ENCODE measurements around the gene AHCYL2. TPM values are rescaled to one million over a fixed set of nuclear protein-coding genes. Genes with fewer than 3 reads are reported as not detected.

Gene AHCYL2
- total and polyA plus RNA-seq, 8 donors: 5.1 to 16.8 (median 13.3) TPM

GRCh38 chr7:129465080-129465479 lies 240.2 kb downstream of the AHCYL2 start:
- H3K9me3 ChIP-seq: no peaks in the 10 kb centered on the region
- no peaks in the 10 kb centered on the region for H3K27me3 ChIP-seq
- H3K27ac ChIP-seq: no peak overlapping the region
- ATAC-seq (no peak), FAIRE-seq (no peak), DNase-seq (no peak)
- intact Hi-C loops (cut with DNase I): loop anchor here in 1 of 3 donors (10.0 kb wide), 1 partner anchor 100 kb away; no protein-coding TSS in a partner anchor
- H3K4me1 ChIP-seq: no peaks in the 10 kb centered on the region
- no peaks in the 10 kb centered on the region for H3K36me3 ChIP-seq
- no peak for TF ChIP-seq CTCF (IDR thresholded peaks at IDR 0.05)
- 74 to 79% methylated on average over 2 of the region's 2 CpGs for WGBS, 2 donors
- H3K4me3 ChIP-seq: no peak overlapping the region

- Histone ChIP-seq H3K27me3 (no peaks in the 10 kb centered on the region), H3K9me3 (no peaks in the 10 kb centered on the region), H3K4me3 (no peak overlapping the region), H3K4me1 (no peaks in the 10 kb centered on the region), H3K27ac (no peak overlapping the region), H3K36me3 (no peaks in the 10 kb centered on the region)
- intact Hi-C loops (cut with DNase I): loop anchor here in 1 of 3 donors (10.0 kb wide), 1 partner anchor 102 kb away; no protein-coding TSS in a partner anchor
- DNase-seq (no peak), ATAC-seq (no peak), FAIRE-seq (no peak)
- no peak for TF ChIP-seq CTCF (IDR thresholded peaks at IDR 0.05)
- 81 to 89% methylated on average over 3 of the region's 3 CpGs for WGBS, 2 donors
Observed at GRCh38 chr7:129466796-129467195, 242.0 kb downstream of the AHCYL2 start.

GRCh38 chr7:129468087-129468486 lies 243.3 kb downstream of the AHCYL2 start:
- intact Hi-C loops (cut with DNase I): loop anchor here in 1 of 3 donors (10.0 kb wide), 1 partner anchor 103 kb away; no protein-coding TSS in a partner anchor
- FAIRE-seq (no peak), DNase-seq (no peak), ATAC-seq (peak in 1 of 4 donors; percentile 34)
- Histone ChIP-seq H3K4me1 (no peaks in the 10 kb centered on the region), H3K27ac (no peak overlapping the region), H3K27me3 (no peaks in the 10 kb centered on the region), H3K9me3 (no peaks in the 10 kb centered on the region), H3K4me3 (no peak overlapping the region), H3K36me3 (no peaks in the 10 kb centered on the region)
- 56 to 77% methylated on average over 1 of the region's 1 CpG for WGBS, 2 donors
- TF ChIP-seq CTCF (IDR thresholded peaks at IDR 0.05): no peak

GRCh38 chr7:129468547-129468946 lies 243.7 kb downstream of the AHCYL2 start:
- ATAC-seq: peak in 2 of 4 donors; percentile 35 to 70
- no peak for DNase-seq
- no peak for FAIRE-seq
- 75 to 77% methylated on average over 4 of the region's 4 CpGs for WGBS, 2 donors
- Histone ChIP-seq H3K4me3 (no peak overlapping the region), H3K9me3 (no peaks in the 10 kb centered on the region), H3K27ac (no peak overlapping the region), H3K36me3 (no peaks in the 10 kb centered on the region), H3K4me1 (no peaks in the 10 kb centered on the region), H3K27me3 (no peaks in the 10 kb centered on the region)
- intact Hi-C loops (cut with DNase I): loop anchor here in 1 of 3 donors (10.0 kb wide), 1 partner anchor 104 kb away; no protein-coding TSS in a partner anchor
- TF ChIP-seq CTCF (IDR thresholded peaks at IDR 0.05): no peak

GRCh38 chr7:129469930-129470329 lies 245.1 kb downstream of the AHCYL2 start:
- H3K27ac ChIP-seq: no peak overlapping the region
- H3K4me1 ChIP-seq: no peaks in the 10 kb centered on the region
- H3K27me3 ChIP-seq: no peaks in the 10 kb centered on the region
- no peak overlapping the region for H3K4me3 ChIP-seq
- ATAC-seq: no peak
- intact Hi-C loops (cut with DNase I): loop anchor here in 2 of 3 donors (5.0 to 10.0 kb wide), 2 partner anchors 103 to 105 kb away; no protein-coding TSS in a partner anchor
- FAIRE-seq: no peak
- H3K9me3 ChIP-seq: no peaks in the 10 kb centered on the region
- TF ChIP-seq CTCF (IDR thresholded peaks at IDR 0.05): no peak
- no peaks in the 10 kb centered on the region for H3K36me3 ChIP-seq
- no peak for DNase-seq
